VCaP (cell line): ENCODE results near the gene HELQ.
A peak's percentile ranks its signal among the peaks of the same experiment; 100 is the strongest.

Source experiments
- H3K27ac ChIP-seq: fragments of 450-650 bp; 2 replicates; pipeline ENCODE4 v1.5.1; 2017
- CTCF ChIP-seq: fragments of 450-650 bp; conservative IDR thresholded peaks from 2 replicates; pipeline ENCODE4 v1.5.1; 2017; ENCODE audit warnings: mild to moderate bottlenecking, moderate library complexity

Gene HELQ

DNA sequence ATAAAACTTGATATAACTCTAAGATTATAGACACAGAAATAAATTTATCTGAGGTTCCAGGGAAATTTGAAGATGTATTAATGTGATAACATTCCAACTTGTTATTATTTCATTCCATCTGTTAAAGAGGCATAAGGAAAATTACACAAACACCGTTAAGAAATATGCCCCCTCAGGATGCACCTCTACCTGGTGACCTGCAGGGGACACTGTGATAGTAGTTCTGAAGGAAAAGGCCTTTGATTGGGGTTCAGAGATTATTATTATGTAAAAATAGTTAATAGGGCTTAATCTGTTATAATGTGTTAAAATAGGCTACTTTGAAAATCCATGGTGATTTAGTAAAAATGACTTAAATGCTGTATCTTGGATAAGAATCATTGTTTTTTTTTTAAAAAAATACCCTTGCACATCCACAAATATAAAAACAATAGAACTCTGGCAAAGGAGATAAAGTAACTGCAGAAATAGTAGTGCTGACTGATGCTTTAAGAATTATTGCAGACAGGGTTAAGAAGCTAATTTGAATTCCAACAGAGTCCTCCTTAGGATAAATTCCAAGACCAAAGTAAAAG, 35.3 kb upstream of the HELQ start:
- H3K27ac ChIP-seq: no peak overlapping the region
- TF ChIP-seq CTCF: peak; percentile 95

- no peak overlapping the region for H3K27ac ChIP-seq
- no peak for TF ChIP-seq CTCF
Measured at GRCh38 chr4:83489711-83490326, 34.2 kb upstream of the HELQ start.

GRCh38 chr4:83486457-83487129, 31.0 kb upstream of the HELQ start:
- H3K27ac ChIP-seq: no peak overlapping the region
- no peak for TF ChIP-seq CTCF

GRCh38 chr4:83484500-83485461, 29.2 kb upstream of the HELQ start, which contains the start of gene ABRAXAS1:
Gene ABRAXAS1, minus strand, starts transcription at chr4:83485100. Its CDS starts 28 bp downstream, at chr4:83485072.
- 0 out of 2 replicates have a peak, but pooled peaks have one; percentile 5 for TF ChIP-seq CTCF
- peak within 1 kb of the TSS; percentile 64 for H3K27ac ChIP-seq

GRCh38 chr4:83473966-83474365, 18.3 kb upstream of the HELQ start:
- TF ChIP-seq CTCF: no peak
- H3K27ac ChIP-seq: no peak overlapping the region

DNA sequence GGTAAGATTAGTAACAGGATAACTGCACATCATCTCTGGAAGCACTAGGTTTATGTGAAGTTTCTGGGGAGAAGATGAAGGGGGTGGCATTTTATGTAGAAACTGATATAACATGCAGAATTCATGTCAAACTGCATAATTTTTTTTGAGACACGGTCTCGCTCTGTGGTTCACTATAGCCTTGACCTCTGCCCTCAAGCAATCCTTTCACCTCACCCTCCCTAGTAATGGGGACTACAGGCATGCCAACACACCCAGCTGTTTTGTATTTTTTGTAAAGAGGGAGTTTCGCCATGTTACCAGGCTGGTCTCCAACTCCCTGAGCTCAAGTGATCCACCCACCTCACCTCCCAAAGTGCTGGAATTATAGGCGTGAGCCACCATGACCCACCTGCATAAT, 17.8 kb upstream of the HELQ start:
- no peak for TF ChIP-seq CTCF
- H3K27ac ChIP-seq: no peak overlapping the region

DNA sequence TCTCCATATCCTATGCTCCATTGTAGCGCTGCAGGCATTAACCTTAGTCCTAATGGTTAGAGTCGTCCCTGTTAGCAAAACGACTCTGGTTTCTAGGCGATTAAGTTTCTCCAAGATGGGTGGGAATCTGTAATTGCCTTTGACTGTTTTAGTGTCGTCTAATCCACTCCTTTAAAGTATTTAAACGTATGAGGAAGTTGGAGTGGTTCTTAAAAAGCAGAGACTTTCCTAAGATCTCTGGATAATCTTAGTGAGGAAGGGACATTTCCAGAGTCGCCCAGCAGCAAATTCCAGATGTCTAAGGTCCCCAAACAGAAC, 520 bp upstream of the HELQ start:
- H3K27ac ChIP-seq: peak overlapping the region; percentile 89
- TF ChIP-seq CTCF: no peak
